Measurements from ENCODE around the gene UBTF.

The UBTF gene

DNA sequence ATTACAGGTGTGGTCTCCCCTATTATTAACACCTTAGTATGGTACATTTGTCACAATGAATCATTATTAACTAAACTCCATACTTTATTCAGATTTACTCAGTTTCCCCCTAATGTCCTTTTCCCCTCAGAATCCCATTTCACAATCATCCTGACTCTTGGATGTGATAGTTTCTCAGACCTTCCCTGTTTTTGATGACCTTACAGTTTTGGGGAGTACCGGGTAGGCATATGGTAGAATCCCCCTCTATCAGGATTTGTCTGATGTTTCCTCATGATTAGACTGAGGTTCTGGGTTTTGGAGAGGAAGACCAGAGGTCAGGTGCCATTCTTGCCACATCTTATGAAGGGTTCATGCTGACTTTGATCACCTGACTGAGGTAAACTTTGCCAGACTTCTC is 55.0 kb downstream of the UBTF start:
- DNase-seq: no peak

DNA sequence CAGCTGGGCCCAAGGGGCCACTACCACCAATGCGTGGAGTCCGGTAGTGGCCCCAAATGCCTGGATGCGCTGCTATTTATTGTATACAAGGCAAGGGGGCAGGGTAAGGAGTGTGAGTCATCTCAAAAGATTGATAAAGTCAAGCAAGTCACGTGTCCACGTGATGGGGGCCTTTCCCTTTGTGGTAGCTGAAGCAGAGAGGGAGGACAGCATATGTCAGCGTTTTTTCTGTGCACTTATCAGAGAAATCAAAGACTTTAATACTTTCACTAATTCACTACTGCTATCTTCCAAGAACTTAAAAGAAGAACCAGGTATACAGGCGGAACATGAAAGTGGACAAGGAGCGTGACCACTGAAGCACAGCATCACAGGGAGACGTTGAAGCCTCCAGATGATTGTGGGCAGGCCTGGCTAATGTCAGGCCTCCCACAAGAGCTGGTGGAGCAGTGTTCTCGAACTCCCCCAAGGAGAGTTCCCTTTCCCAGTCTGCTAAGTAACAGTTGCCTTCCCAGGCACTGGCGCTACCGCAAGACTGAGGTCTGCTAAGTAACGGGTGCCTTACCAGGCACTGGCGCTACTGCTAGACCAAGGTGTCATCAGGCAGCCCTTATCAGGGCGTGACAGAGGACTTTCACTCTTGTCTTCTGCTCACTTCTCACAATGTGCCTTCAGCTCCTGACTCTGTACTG is 59.8 kb downstream of the UBTF start:
- DNase-seq: peak; percentile 36

DNA sequence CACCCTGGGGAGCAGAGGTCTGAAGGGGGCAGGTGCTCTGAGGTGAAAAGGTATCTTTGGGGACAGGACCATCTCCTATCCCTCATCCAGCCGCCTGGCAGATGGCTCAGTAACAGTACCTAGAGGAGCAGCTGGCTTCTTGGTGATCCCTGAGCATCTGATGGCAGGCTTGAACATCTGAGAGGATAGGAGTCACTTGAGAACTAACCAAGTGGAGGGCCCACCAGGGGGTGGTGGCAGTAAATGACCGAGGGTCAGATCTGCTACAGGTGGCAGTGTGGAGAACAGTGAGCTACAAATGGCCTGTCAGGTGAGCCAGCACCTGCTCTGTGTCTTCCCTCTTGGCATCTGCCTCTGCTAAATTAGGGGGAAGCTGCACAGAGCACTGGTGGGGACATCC is 64.0 kb downstream of the UBTF start:
- no peak for DNase-seq
